ENCODE results near the gene GPR171. TPM values are rescaled to one million over a fixed set of nuclear protein-coding genes. Genes with fewer than 3 reads are reported as not detected.
"Not testable (repeated sequence)": the region's sequence is repeated elsewhere in the genome, so short reads cannot be mapped to it uniquely, and the experiment has no call there.

GPR171 gene
- total RNA-seq, 8 experiments from 2014 or later = 0.92 to 4.9 (median 2.0) TPM

GRCh38 chr3:151191095-151191494 lies 11.9 kb downstream of the GPR171 start:
- in situ Hi-C loops (cut with MboI; ENCODE audit: low pct_unique_long_range_greater_than_20kb in 2 of 9, low sequenced_read_pairs in 9 of 9, unreplicated experiment in 9 of 9) = no loop called here
- 82 to 100% (median 100%) methylated on average over 1 of the region's 1 CpG for WGBS, 10 experiments
- H3K4me1 ChIP-seq (replicated peaks in 1 of 2) = peaks cover 0 to 6% of the 10 kb centered on the region in 2 donors
- ATAC-seq (replicated peaks in 6 of 8) = no peak
- no peak overlapping the region for H3K4me3 ChIP-seq
- H3K27ac ChIP-seq = no peak overlapping the region

- ATAC-seq (replicated peaks in 6 of 8) = peak in 2 of 8 experiments; percentile 27 to 72
- in situ Hi-C loops (cut with MboI; ENCODE audit: low pct_unique_long_range_greater_than_20kb in 2 of 9, low sequenced_read_pairs in 9 of 9, unreplicated experiment in 9 of 9) = no loop called here
- H3K4me3 ChIP-seq = no peak overlapping the region
- 60 to 90% (median 69%) methylated on average over 1 to 5 of the region's 5 CpGs for WGBS, 10 experiments
- H3K4me1 ChIP-seq (replicated peaks in 1 of 2) = no peaks in the 10 kb centered on the region
- H3K27ac ChIP-seq = no peak overlapping the region
These were observed 19.7 kb downstream of the GPR171 start for GRCh38 chr3:151183265-151183671.

GRCh38 chr3:151182349-151183079 lies 20.5 kb downstream of the GPR171 start:
- WGBS, 10 experiments = 35 to 100% (median 84%) methylated on average over 2 to 5 of the region's 5 CpGs; no CpG with 5 or more reads in 5 of the 10 experiments
- Histone ChIP-seq H3K4me3 (no peak overlapping the region), H3K27ac (no peak overlapping the region), H3K4me1 (replicated peaks in 1 of 2) (no peaks in the 10 kb centered on the region)
- peak in 1 of 8 experiments; percentile 20 for ATAC-seq (replicated peaks in 6 of 8)
- in situ Hi-C loops (cut with MboI; ENCODE audit: low pct_unique_long_range_greater_than_20kb in 2 of 9, low sequenced_read_pairs in 9 of 9, unreplicated experiment in 9 of 9) = no loop called here

DNA sequence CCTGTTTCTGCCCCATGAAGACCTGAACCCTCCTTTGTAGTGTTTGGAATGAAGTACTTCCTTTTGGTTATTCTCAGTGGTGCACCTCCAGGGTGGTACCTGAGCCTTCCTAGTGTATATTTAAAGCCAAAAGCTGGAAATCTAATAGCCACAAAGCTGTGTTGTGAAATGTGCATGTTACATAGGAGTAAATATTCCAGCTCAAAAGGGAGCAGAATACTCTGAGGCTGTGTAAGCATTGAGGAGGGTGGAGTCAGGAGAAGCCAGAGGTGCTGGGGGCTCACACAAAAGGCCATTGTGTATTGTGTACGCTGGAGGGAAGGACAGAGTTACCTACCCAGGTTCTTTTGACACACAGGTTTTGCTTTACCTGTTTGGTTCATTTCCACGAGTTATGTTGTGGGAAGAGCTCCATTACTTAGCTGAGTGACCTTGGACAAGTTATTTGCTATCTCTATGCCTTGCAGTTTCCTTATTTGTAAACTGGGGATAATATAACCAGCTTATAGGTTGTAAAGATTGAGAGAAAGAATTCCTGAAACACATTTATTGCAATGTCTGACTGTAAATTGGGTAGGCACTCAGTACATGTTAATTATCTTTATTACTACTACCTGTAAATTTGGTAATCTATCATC lies 24.7 kb downstream of the GPR171 start:
- Histone ChIP-seq H3K4me1 (replicated peaks in 1 of 2) (no peaks in the 10 kb centered on the region), H3K4me3 (no peak overlapping the region), H3K27ac (no peak overlapping the region)
- WGBS, 10 experiments = 49 to 100% (median 73%) methylated on average over 1 to 2 of the region's 2 CpGs; no CpG with 5 or more reads in 4 of the 10 experiments
- peak in 1 of 8 experiments; percentile 49 for ATAC-seq (replicated peaks in 6 of 8)
- in situ Hi-C loops (cut with MboI; ENCODE audit: low pct_unique_long_range_greater_than_20kb in 2 of 9, low sequenced_read_pairs in 9 of 9, unreplicated experiment in 9 of 9) = no loop called here

DNA sequence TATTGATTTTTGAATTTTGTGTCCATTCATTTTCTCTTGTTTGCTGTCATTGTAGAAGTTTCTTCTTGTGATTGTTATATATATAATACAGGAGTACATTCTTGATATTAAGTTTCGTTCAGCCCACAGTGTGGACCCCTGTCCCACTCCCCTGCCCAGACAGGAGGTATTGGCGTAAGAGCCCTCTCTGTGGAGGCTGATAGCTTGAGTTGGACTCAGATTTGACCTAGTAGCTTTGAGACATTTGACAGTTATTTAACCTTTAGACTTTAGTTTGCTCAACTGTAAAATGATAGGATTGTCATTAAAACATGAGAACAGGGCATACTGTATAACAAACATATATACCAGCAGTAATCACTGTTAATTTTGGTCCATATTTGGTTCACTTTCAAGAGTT lies 27.1 kb downstream of the GPR171 start:
- WGBS, 10 experiments = 50 to 100% (median 100%) methylated on average over 1 to 2 of the region's 2 CpGs; no CpG with 5 or more reads in 1 of the 10 experiments
- ATAC-seq (replicated peaks in 6 of 8) = no peak
- in situ Hi-C loops (cut with MboI; ENCODE audit: low pct_unique_long_range_greater_than_20kb in 2 of 9, low sequenced_read_pairs in 9 of 9, unreplicated experiment in 9 of 9) = no loop called here
- Histone ChIP-seq H3K4me1 (replicated peaks in 1 of 2) (peaks cover 5 to 11% of the 10 kb centered on the region in 2 donors), H3K27ac (no peak overlapping the region), H3K4me3 (no peak overlapping the region)

DNA sequence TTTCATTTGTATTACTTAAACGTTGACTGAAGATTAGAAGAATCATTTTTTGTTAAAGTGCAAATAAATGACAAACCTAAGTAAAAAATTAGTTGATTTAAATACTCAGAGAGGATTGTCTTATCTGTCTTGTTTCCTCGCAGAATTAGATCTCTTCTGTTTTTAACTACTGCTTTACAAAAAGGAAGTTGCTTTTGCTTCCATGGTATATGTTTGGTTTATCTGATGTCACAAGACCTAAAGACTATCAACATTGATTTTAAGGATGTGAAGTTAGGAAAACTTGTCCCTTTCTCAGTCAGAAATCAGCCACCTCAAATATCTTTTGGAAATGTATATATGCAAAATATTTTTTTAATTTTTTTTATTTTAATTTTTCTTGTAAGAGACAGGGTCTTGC lies 28.7 kb downstream of the GPR171 start:
- peaks cover 5 to 12% of the 10 kb centered on the region in 2 donors for H3K4me1 ChIP-seq (replicated peaks in 1 of 2)
- WGBS, 10 experiments = 40 to 100% (median 85%) methylated on average over 2 of the region's 2 CpGs
- no peak for ATAC-seq (replicated peaks in 6 of 8)
- in situ Hi-C loops (cut with MboI; ENCODE audit: low pct_unique_long_range_greater_than_20kb in 2 of 9, low sequenced_read_pairs in 9 of 9, unreplicated experiment in 9 of 9) = loop anchor here in 5 of 9 experiments (25.0 kb wide), 2 partner anchors 113 to 387 kb away; partner anchors contain the start of gene P2RY14 (in 3 of the 5)
- H3K4me3 ChIP-seq = no peak overlapping the region
- no peak overlapping the region for H3K27ac ChIP-seq

- Histone ChIP-seq H3K27ac (no peak overlapping the region), H3K4me1 (replicated peaks in 1 of 2) (peaks cover 5 to 12% of the 10 kb centered on the region in 2 donors), H3K4me3 (no peak overlapping the region)
- in situ Hi-C loops (cut with MboI; ENCODE audit: low pct_unique_long_range_greater_than_20kb in 2 of 9, low sequenced_read_pairs in 9 of 9, unreplicated experiment in 9 of 9) = loop anchor here in 5 of 9 experiments (25.0 kb wide), 2 partner anchors 116 to 384 kb away; partner anchors contain the start of gene P2RY14 (in 3 of the 5)
- WGBS, 10 experiments = 0 to 92% (median 60%) methylated on average over 1 to 2 of the region's 5 CpGs; no CpG with 5 or more reads in 4 of the 10 experiments
- ATAC-seq (replicated peaks in 6 of 8) = peak in 3 of 8 experiments; percentile 28 to 54 (median 50)
These were observed 31.8 kb downstream of the GPR171 start for GRCh38 chr3:151171145-151171757.

DNA sequence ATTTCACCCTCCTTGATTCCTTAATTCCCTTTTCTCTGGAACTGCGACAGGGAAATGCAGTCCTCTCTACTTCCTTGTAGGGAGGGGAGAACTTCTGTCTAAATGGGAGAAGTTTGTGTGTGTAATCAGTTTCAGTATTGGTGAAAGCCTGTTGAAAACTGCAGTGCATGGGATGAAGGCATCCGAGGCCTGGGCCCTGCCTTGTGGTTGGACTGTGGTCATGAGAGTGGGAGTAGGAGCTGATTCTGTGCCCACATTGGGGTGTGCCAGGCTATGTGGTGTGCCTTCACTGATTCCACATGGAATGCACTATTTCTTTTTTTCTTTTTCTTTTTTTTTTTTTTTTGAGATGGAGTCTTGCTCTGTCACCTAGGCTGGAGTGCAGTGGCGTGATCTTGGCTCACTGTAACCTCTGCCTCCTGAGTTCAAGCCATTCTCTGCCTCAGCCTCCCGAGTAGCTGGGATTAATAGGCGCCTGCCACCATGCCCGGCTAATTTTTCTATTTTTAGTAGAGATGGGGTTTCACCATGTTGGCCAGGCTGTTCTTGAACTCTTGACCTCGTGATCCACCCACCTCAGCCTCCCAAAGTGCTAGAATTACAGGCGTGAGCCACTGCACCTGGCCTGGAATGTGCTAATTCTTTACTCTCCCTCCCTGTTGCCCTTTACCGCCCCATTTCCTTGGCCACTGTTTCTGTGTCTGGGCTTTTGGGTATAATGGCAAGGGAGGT lies 32.9 kb downstream of the GPR171 start:
- peaks cover 5 to 12% of the 10 kb centered on the region in 2 donors for H3K4me1 ChIP-seq (replicated peaks in 1 of 2)
- not testable (repeated sequence) for H3K27ac ChIP-seq; ATAC-seq (replicated peaks in 6 of 8); H3K4me3 ChIP-seq
- in situ Hi-C loops (cut with MboI; ENCODE audit: low pct_unique_long_range_greater_than_20kb in 2 of 9, low sequenced_read_pairs in 9 of 9, unreplicated experiment in 9 of 9) = loop anchor here in 8 of 9 experiments (5.0 to 25.0 kb wide), 5 partner anchors 105 to 383 kb away; partner anchors contain the start of gene P2RY14 (in 4 of the 8)
- WGBS, 10 experiments = 82 to 100% (median 100%) methylated on average over 1 to 5 of the region's 9 CpGs; no CpG with 5 or more reads in 3 of the 10 experiments

DNA sequence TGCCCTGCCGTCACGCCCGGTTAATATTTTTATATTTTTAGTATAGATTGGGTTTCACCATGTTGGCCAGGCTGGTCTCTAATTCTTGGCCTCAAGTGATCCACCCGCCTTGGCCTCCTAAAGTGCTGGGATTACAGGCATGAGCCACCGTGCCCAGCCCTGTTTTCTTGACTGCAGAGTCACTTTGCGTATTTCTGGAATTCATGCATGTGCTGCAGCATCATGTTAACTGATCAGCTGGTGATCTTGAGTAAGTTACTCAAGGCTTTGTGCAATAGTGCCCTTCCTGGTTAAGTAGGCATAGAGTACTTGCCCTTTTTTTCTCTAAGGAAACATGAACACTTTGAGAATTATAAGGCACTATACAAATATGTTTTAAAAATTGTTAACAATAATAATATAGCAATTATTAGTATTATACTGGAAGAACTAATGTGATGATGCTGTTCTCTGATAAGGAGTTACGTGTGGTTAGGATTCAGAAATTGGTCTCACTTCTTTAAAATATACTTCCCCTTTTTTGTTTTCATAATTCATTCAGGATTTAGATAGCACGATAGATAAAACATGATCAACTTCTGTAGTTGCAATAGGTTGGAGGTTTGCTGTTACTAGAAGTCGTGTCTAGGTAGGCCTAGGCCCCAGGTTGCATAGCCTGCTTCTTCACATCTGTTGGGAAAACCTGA lies 33.6 kb downstream of the GPR171 start:
- Histone ChIP-seq H3K27ac (no peak overlapping the region), H3K4me1 (replicated peaks in 1 of 2) (peaks cover 5 to 12% of the 10 kb centered on the region in 2 donors), H3K4me3 (no peak overlapping the region)
- in situ Hi-C loops (cut with MboI; ENCODE audit: low pct_unique_long_range_greater_than_20kb in 2 of 9, low sequenced_read_pairs in 9 of 9, unreplicated experiment in 9 of 9) = loop anchor here in 8 of 9 experiments (5.0 to 25.0 kb wide), 5 partner anchors 105 to 382 kb away; partner anchors contain the start of gene P2RY14 (in 4 of the 8)
- ATAC-seq (replicated peaks in 6 of 8) = peak in 2 of 8 experiments; percentile 36 to 41
- 60 to 96% (median 93%) methylated on average over 1 to 8 of the region's 9 CpGs for WGBS, 10 experiments

DNA sequence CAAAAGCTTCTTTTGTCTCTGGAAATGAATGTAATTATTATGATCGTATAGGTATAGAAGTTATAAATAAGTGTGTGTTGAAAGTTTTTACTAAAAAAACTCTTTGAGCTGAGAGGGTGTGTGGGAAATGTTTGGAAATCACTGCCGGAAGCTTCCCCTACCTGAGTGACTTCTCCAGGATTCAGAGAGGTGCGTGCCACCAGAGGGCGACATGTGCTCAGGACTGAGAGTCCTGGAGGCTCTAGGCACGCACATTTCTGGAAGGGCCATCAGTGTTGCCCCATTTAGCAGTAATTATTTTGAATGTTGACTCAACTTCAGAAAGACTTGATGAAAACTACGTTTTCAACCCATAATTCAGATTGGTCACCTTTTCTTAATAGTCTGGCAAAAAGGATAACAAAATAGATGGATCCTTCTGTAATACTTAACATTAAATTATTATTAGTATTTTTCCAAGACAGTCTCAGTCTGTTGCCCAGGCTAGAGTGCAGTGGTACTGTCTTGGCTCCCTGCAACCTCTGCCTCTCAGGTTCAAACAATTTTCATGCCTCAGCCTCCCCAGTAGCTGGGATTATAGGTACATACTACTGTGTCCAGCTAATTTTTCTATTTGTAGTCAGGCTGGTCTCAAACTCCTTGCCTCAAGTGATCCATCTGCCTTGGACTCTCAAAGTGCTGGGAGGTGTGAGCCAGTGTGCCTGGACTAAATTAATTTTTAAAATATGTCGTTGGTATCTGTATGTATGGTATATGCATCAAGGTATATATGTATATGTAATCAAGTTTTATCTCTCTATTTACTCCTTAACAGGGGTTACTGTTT lies 34.5 kb downstream of the GPR171 start:
- in situ Hi-C loops (cut with MboI; ENCODE audit: low pct_unique_long_range_greater_than_20kb in 2 of 9, low sequenced_read_pairs in 9 of 9, unreplicated experiment in 9 of 9) = loop anchor here in 8 of 9 experiments (5.0 to 25.0 kb wide), 5 partner anchors 106 to 381 kb away; partner anchors contain the start of gene P2RY14 (in 4 of the 8)
- Histone ChIP-seq H3K27ac (no peak overlapping the region), H3K4me3 (no peak overlapping the region), H3K4me1 (replicated peaks in 1 of 2) (peaks cover 5 to 12% of the 10 kb centered on the region in 2 donors)
- WGBS, 10 experiments = 0 to 66% (median 28%) methylated on average over 1 to 5 of the region's 7 CpGs
- ATAC-seq (replicated peaks in 6 of 8) = peak in 6 of 8 experiments; percentile 60 to 92 (median 86)

DNA sequence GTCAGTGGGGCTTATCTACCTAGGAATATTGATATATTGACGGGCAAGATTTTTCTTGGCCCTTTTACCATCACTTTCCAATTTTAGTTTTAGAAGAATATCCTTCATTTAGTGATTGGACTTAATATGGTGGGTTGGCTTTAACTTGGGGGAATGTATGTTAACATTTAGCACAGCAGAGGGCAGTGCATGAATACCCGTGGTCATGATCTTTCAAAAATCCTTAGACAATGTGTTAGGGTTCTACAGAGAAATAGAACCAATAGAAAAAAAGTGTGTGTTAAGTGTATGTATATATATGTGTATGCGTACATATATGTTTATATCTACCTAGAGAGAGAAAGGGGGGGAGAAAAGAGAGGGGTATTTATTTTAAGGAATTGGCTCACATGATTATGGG lies 36.9 kb downstream of the GPR171 start:
- WGBS, 10 experiments = 40 to 100% (median 92%) methylated on average over 2 to 3 of the region's 3 CpGs
- Histone ChIP-seq H3K27ac (no peak overlapping the region), H3K4me1 (replicated peaks in 1 of 2) (peaks cover 0 to 3% of the 10 kb centered on the region in 2 donors), H3K4me3 (no peak overlapping the region)
- in situ Hi-C loops (cut with MboI; ENCODE audit: low pct_unique_long_range_greater_than_20kb in 2 of 9, low sequenced_read_pairs in 9 of 9, unreplicated experiment in 9 of 9) = loop anchor here in 8 of 9 experiments (5.0 to 25.0 kb wide), 5 partner anchors 109 to 379 kb away; partner anchors contain the start of gene P2RY14 (in 4 of the 8)
- no peak for ATAC-seq (replicated peaks in 6 of 8)

Measured in motor neuron (in vitro differentiated cells).